ENCODE data around the gene OOSP2. TPM values are rescaled to one million over a fixed set of nuclear protein-coding genes. Genes with fewer than 3 reads are reported as not detected.

Gene OOSP2
- total RNA-seq, 2 donors from 2014 or later, result not detected

GRCh38 chr11:60077216-60077817 lies 37.1 kb downstream of the OOSP2 start:
- no peak for ATAC-seq
- no peak for DNase-seq
- intact Hi-C loops (cut with DNase I), result no loop called here

- no peak for DNase-seq
- no peak for ATAC-seq
- intact Hi-C loops (cut with DNase I), result no loop called here
Measured at GRCh38 chr11:60077981-60078380, 37.8 kb downstream of the OOSP2 start.

GRCh38 chr11:60078745-60079144 lies 38.5 kb downstream of the OOSP2 start:
- DNase-seq, result no peak
- ATAC-seq, result no peak
- intact Hi-C loops (cut with DNase I), result no loop called here

- ATAC-seq (no peak), DNase-seq (no peak)
- intact Hi-C loops (cut with DNase I), result no loop called here
Measured at GRCh38 chr11:60080535-60080934, 40.3 kb downstream of the OOSP2 start.

- DNase-seq, result no peak
Measured at GRCh38 chr11:60084631-60085273, 44.5 kb downstream of the OOSP2 start.

GRCh38 chr11:60085909-60086308 lies 45.7 kb downstream of the OOSP2 start:
- no peak for ATAC-seq
- intact Hi-C loops (cut with DNase I), result no loop called here
- DNase-seq, result no peak

More at GRCh38 chr11:60084631-60085273, 44.5 kb downstream of the OOSP2 start:
- intact Hi-C loops (cut with DNase I), result no loop called here
- no peak for ATAC-seq

GRCh38 chr11:60087239-60087638 lies 47.0 kb downstream of the OOSP2 start:
- ATAC-seq (no peak), DNase-seq (no peak)
- intact Hi-C loops (cut with DNase I), result no loop called here

- ATAC-seq (no peak), DNase-seq (no peak)
- intact Hi-C loops (cut with DNase I), result no loop called here
Measured at GRCh38 chr11:60088364-60088763, 48.2 kb downstream of the OOSP2 start, which contains the start of gene MS4A2. Gene MS4A2 (plus strand): TSS chr11:60088664. CDS start chr11:60088766, 102 bp downstream.

- intact Hi-C loops (cut with DNase I), result no loop called here
- DNase-seq (no peak), ATAC-seq (no peak)
Measured at GRCh38 chr11:60095477-60096120, 55.4 kb downstream of the OOSP2 start.

- intact Hi-C loops (cut with DNase I), result no loop called here
- DNase-seq, result no peak
- no peak for ATAC-seq
Measured at GRCh38 chr11:60097189-60097588, 57.0 kb downstream of the OOSP2 start.

Other genes starting within 250 kb of the OOSP2 start
- gene MRPL16, start 229.6 kb upstream of the OOSP2 start, total RNA-seq, result 10 to 100 TPM; 61.2 to 70.4 TPM
- gene CBLIF, start 194.9 kb upstream of the OOSP2 start, total RNA-seq, result not detected
- gene TCN1, start 173.9 kb upstream of the OOSP2 start, total RNA-seq, result not detected
- gene OOSP3, start 161.6 kb upstream of the OOSP2 start, total RNA-seq, result not detected
- gene OOSP1, start 102.0 kb upstream of the OOSP2 start, total RNA-seq, result not detected
- not detected for gene OOSP4A, start 76.4 kb upstream of the OOSP2 start, total RNA-seq
- gene OOSP4B, start 23.2 kb upstream of the OOSP2 start, total RNA-seq, result not detected
- not detected for gene MS4A3, start 16.3 kb downstream of the OOSP2 start, total RNA-seq
- 1 to 10 TPM in 1 of 2 donors, under 1 TPM in 1; 0.26 to 1.7 TPM for gene MS4A2, start 48.3 kb downstream of the OOSP2 start, total RNA-seq
- 100 to 1,000 TPM in 1 of 2 donors, 10 to 100 TPM in 1; 62.5 to 155 TPM for gene MS4A6A, start 142.7 kb downstream of the OOSP2 start, total RNA-seq
- gene MS4A4E, start 202.7 kb downstream of the OOSP2 start, total RNA-seq, result 1 to 10 TPM in 1 of 2 donors, under 1 TPM in 1; 0.52 to 3.1 TPM
- 10 to 100 TPM; 26.4 to 43.9 TPM for gene MS4A4A, start 240.3 kb downstream of the OOSP2 start, total RNA-seq